Neuronal stem cell (in vitro differentiated cells): ENCODE data around the gene LRMDA.

ENCODE experiments used
- DNase-seq: peaks from one replicate; pipeline ENCODE4 v3.0.0-alpha.2; 2013; ENCODE audit warnings: low spot score
- H2AFZ ChIP-seq: one replicate; pipeline ENCODE4 v1.6.1; 2013; ENCODE audit warnings: mild to moderate bottlenecking, low read length, inconsistent platforms
- H2AK5ac ChIP-seq: 2 replicates; pipeline ENCODE4 v1.6.1; 2013; ENCODE audit warnings: low read depth, mild to moderate bottlenecking, inconsistent platforms, low read length, moderate library complexity, mixed read lengths
- H2BK120ac ChIP-seq: 2 replicates; pipeline ENCODE4 v1.6.1; 2013; ENCODE audit warnings: low read depth, mild to moderate bottlenecking, inconsistent platforms, low read length, moderate library complexity, mixed read lengths
- H2BK12ac ChIP-seq: one replicate; pipeline ENCODE4 v1.6.1; 2013; ENCODE audit warnings: low read length, inconsistent platforms
- H2BK15ac ChIP-seq: 2 replicates; pipeline ENCODE4 v1.6.1; 2013; ENCODE audit warnings: mild to moderate bottlenecking, low read length, inconsistent platforms, mixed read lengths
- H2BK5ac ChIP-seq: one replicate; pipeline ENCODE4 v1.6.1; 2013; ENCODE audit warnings: inconsistent platforms, mild to moderate bottlenecking, low read length, moderate library complexity
- H3K14ac ChIP-seq: one replicate; pipeline ENCODE4 v1.6.1; 2013; ENCODE audit warnings: low read length, inconsistent platforms
- H3K18ac ChIP-seq: 2 replicates; pipeline ENCODE4 v1.6.1; 2013; ENCODE audit warnings: low read length, inconsistent platforms
- H3K23ac ChIP-seq: 2 replicates; pipeline ENCODE4 v1.6.1; 2013; ENCODE audit warnings: low read depth, mild to moderate bottlenecking, mixed read lengths, low read length, inconsistent platforms; ENCODE audit not compliant: poor library complexity
- H3K27ac ChIP-seq: replicated peaks from 3 replicates; pipeline ENCODE4 v1.5.1; 2013; ENCODE audit warnings: low read length, inconsistent platforms
- H3K27me3 ChIP-seq, 3 experiments: 2 replicates each; pipeline ENCODE4 v1.6.1; 2013; ENCODE audit warnings: low read length in 3 of 3, mild to moderate bottlenecking in 2 of 3, inconsistent platforms in 1 of 3, low read depth in 1 of 3, mixed read lengths in 1 of 3, moderate library complexity in 1 of 3; ENCODE audit not compliant: control insufficient read depth in 3 of 3, insufficient read depth in 3 of 3
- H3K36me3 ChIP-seq, 2 donors: replicated peaks in 1 of 2; 2 replicates each; pipeline ENCODE4 v1.6.1; 2013; ENCODE audit warnings: low read length in 2 of 2; ENCODE audit not compliant: control insufficient read depth in 2 of 2, insufficient read depth in 2 of 2
- H3K4ac ChIP-seq: 2 replicates; pipeline ENCODE4 v1.6.1; 2013; ENCODE audit warnings: inconsistent platforms, mild to moderate bottlenecking, low read length, moderate library complexity
- H3K4me1 ChIP-seq, 2 donors: 1 replicate in 1 of 2; 2 replicates in 1 of 2; pipeline ENCODE4 v1.6.1; 2013; ENCODE audit warnings: low read length in 2 of 2, low read depth in 1 of 2; ENCODE audit not compliant: control insufficient read depth in 2 of 2, insufficient read depth in 1 of 2
- H3K4me2 ChIP-seq: one replicate; pipeline ENCODE4 v1.6.1; 2013; ENCODE audit warnings: mild to moderate bottlenecking, low read length, inconsistent platforms; ENCODE audit not compliant: insufficient read depth, poor library complexity, severe bottlenecking
- H3K4me3 ChIP-seq, 2 donors: 2 replicates each; pipeline ENCODE4 v1.5.1; 2013; ENCODE audit warnings: low read length in 2 of 2, mild to moderate bottlenecking in 2 of 2, inconsistent platforms in 1 of 2, moderate library complexity in 1 of 2
- H3K79me1 ChIP-seq: one replicate; pipeline ENCODE4 v1.6.1; 2013; ENCODE audit warnings: low read depth, mild to moderate bottlenecking, inconsistent platforms, low read length, moderate library complexity
- H3K9ac ChIP-seq: one replicate; pipeline ENCODE4 v1.6.1; 2013; ENCODE audit warnings: mild to moderate bottlenecking, low read depth, low read length, inconsistent platforms; ENCODE audit not compliant: poor library complexity
- H3K9me3 ChIP-seq, 2 donors: replicated peaks in 1 of 2; 2 replicates each; pipeline versions ENCODE3 to v1.6.1; 2013; ENCODE audit warnings: low read length in 2 of 2, mild to moderate bottlenecking in 2 of 2, inconsistent platforms in 1 of 2, low read depth in 1 of 2, mixed read lengths in 1 of 2, moderate library complexity in 1 of 2; ENCODE audit not compliant: control insufficient read depth in 2 of 2, insufficient read depth in 1 of 2
- H4K8ac ChIP-seq: one replicate; pipeline ENCODE4 v1.6.1; 2013; ENCODE audit warnings: low read depth, mild to moderate bottlenecking, inconsistent platforms, low read length, moderate library complexity
- H4K91ac ChIP-seq: one replicate; pipeline ENCODE4 v1.6.1; 2013; ENCODE audit warnings: low read length, low read depth, mild to moderate bottlenecking, inconsistent platforms; ENCODE audit not compliant: poor library complexity
- WGBS, 2 donors: extraction: QIAGEN DNeasy Blood & Tissue Kit; methylation state at CpG; one replicate each; pipeline ENCODE4 v1.1.7; 2013; ENCODE audit warnings: missing lambda C conversion rate in 2 of 2, mixed read lengths in 1 of 2; ENCODE audit not compliant: insufficient read length in 2 of 2, insufficient replicate concordance in 1 of 2; ENCODE audit errors: extremely low coverage in 2 of 2; 5-methylcytosine and 5-hydroxymethylcytosine counted together

Gene LRMDA

GRCh38 chr10:76554478-76554877, 1123.1 kb downstream of the LRMDA start:
- no peaks in the 10 kb centered on the region for H3K27me3 ChIP-seq
- no peak overlapping the region for H4K91ac ChIP-seq
- no peak overlapping the region for H3K27ac ChIP-seq
- H3K4me3 ChIP-seq, result no peak overlapping the region
- H2BK120ac ChIP-seq, result no peak overlapping the region
- H3K4me1 ChIP-seq, result peaks cover 0 to 10% of the 10 kb centered on the region in 2 donors
- no peak for DNase-seq
- no peak overlapping the region for H3K18ac ChIP-seq
- H3K4me2 ChIP-seq, result no peak overlapping the region
- no peak overlapping the region for H3K14ac ChIP-seq
- H3K4ac ChIP-seq, result no peak overlapping the region
- no peak overlapping the region for H2AFZ ChIP-seq
- no CpG with 5 or more reads among the region's 6 CpGs for whole genome bisulfite sequencing, 2 donors
- H2BK5ac ChIP-seq, result no peak overlapping the region
- H4K8ac ChIP-seq, result no peak overlapping the region
- H3K9ac ChIP-seq, result no peak overlapping the region
- H2AK5ac ChIP-seq, result no peak overlapping the region
- no peak overlapping the region for H2BK15ac ChIP-seq
- H3K9me3 ChIP-seq, result no peaks in the 10 kb centered on the region
- H3K36me3 ChIP-seq, result no peaks in the 10 kb centered on the region
- no peak overlapping the region for H3K23ac ChIP-seq
- no peak overlapping the region for H2BK12ac ChIP-seq
- H3K79me1 ChIP-seq, result no peaks in the 10 kb centered on the region

- Histone ChIP-seq H2BK15ac (no peak overlapping the region), H2AFZ (no peak overlapping the region), H2BK120ac (no peak overlapping the region), H2BK5ac (no peak overlapping the region), H3K9me3 (no peaks in the 10 kb centered on the region), H3K9ac (no peak overlapping the region), H3K4me3 (no peak overlapping the region), H3K4me2 (no peak overlapping the region), H3K79me1 (no peaks in the 10 kb centered on the region), H3K36me3 (no peaks in the 10 kb centered on the region), H4K91ac (no peak overlapping the region), H3K27ac (no peak overlapping the region), H3K4me1 (peaks cover 0 to 10% of the 10 kb centered on the region in 2 donors), H2BK12ac (no peak overlapping the region), H2AK5ac (no peak overlapping the region), H3K23ac (no peak overlapping the region), H4K8ac (no peak overlapping the region), H3K27me3 (no peaks in the 10 kb centered on the region), H3K14ac (no peak overlapping the region), H3K4ac (no peak overlapping the region), H3K18ac (no peak overlapping the region)
- no CpG with 5 or more reads among the region's 2 CpGs for WGBS, 2 donors
- DNase-seq, result no peak
Measured at GRCh38 chr10:76555067-76555670, 1123.7 kb downstream of the LRMDA start.

GRCh38 chr10:76557366-76557765, 1125.9 kb downstream of the LRMDA start:
- H3K4me2 ChIP-seq, result no peak overlapping the region
- no peak overlapping the region for H3K9ac ChIP-seq
- H3K18ac ChIP-seq, result no peak overlapping the region
- H3K4ac ChIP-seq, result no peak overlapping the region
- DNase-seq, result no peak
- no peak overlapping the region for H3K27ac ChIP-seq
- WGBS, 2 donors, result no CpG with 5 or more reads among the region's 4 CpGs
- no peaks in the 10 kb centered on the region for H3K36me3 ChIP-seq
- H3K27me3 ChIP-seq, result no peaks in the 10 kb centered on the region
- H2AK5ac ChIP-seq, result no peak overlapping the region
- peaks cover 0 to 4% of the 10 kb centered on the region in 2 donors for H3K4me1 ChIP-seq
- no peak overlapping the region for H4K8ac ChIP-seq
- no peaks in the 10 kb centered on the region for H3K79me1 ChIP-seq
- H2BK12ac ChIP-seq, result no peak overlapping the region
- H2BK5ac ChIP-seq, result no peak overlapping the region
- H3K23ac ChIP-seq, result no peak overlapping the region
- no peaks in the 10 kb centered on the region for H3K9me3 ChIP-seq
- no peak overlapping the region for H2AFZ ChIP-seq
- no peak overlapping the region for H3K4me3 ChIP-seq
- H4K91ac ChIP-seq, result no peak overlapping the region
- H2BK120ac ChIP-seq, result no peak overlapping the region
- H2BK15ac ChIP-seq, result no peak overlapping the region
- no peak overlapping the region for H3K14ac ChIP-seq

- Histone ChIP-seq H3K4me2 (no peak overlapping the region), H2AFZ (no peak overlapping the region), H4K91ac (no peak overlapping the region), H2BK120ac (no peak overlapping the region), H3K27me3 (no peaks in the 10 kb centered on the region), H3K36me3 (no peaks in the 10 kb centered on the region), H2BK12ac (no peak overlapping the region), H3K79me1 (no peaks in the 10 kb centered on the region), H3K23ac (no peak overlapping the region), H2BK5ac (no peak overlapping the region), H3K27ac (no peak overlapping the region), H3K14ac (no peak overlapping the region), H2AK5ac (no peak overlapping the region), H3K9me3 (no peaks in the 10 kb centered on the region), H3K18ac (no peak overlapping the region), H3K4ac (no peak overlapping the region), H3K9ac (no peak overlapping the region), H2BK15ac (no peak overlapping the region), H4K8ac (no peak overlapping the region), H3K4me3 (no peak overlapping the region), H3K4me1 (peaks cover 0 to 2% of the 10 kb centered on the region in 2 donors)
- WGBS, 2 donors, result no CpG with 5 or more reads among the region's 1 CpG
- no peak for DNase-seq
Measured at GRCh38 chr10:76558586-76558985, 1127.2 kb downstream of the LRMDA start.
